Measurements from ENCODE around the gene NMNAT3.

The NMNAT3 gene

DNA sequence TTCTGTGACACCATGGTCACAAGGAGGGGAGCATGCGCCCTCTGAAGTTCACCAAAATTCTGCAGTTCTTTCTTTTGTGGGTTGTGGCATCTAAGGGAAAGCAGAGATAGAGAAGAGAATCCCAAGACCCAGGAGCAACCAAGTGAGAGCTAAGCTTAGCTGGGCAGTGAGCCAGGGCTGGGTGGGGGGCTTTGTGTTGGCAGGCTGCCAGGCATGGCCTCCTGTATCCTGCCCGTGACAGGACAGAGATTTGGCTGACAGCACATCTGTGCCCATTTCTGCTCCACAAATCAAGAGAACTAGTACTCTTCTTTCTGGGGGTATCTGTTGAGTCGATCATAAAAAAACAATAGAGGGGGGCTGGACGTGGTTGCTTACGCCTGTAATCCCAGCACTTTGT lies 66.2 kb downstream of the NMNAT3 start:
- TF ChIP-seq ZNF565 (CRISPR knock-in tag; conservative IDR thresholded peaks at IDR 0.05; ENCODE audit: low read depth), result no peak
- no peak for ATAC-seq

- no peak for ATAC-seq
- TF ChIP-seq, protein P1, sequence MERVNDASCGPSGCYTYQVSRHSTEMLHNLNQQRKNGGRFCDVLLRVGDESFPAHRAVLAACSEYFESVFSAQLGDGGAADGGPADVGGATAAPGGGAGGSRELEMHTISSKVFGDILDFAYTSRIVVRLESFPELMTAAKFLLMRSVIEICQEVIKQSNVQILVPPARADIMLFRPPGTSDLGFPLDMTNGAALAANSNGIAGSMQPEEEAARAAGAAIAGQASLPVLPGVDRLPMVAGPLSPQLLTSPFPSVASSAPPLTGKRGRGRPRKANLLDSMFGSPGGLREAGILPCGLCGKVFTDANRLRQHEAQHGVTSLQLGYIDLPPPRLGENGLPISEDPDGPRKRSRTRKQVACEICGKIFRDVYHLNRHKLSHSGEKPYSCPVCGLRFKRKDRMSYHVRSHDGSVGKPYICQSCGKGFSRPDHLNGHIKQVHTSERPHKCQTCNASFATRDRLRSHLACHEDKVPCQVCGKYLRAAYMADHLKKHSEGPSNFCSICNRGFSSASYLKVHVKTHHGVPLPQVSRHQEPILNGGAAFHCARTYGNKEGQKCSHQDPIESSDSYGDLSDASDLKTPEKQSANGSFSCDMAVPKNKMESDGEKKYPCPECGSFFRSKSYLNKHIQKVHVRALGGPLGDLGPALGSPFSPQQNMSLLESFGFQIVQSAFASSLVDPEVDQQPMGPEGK (CRISPR knock-in tag; IDR thresholded peaks at IDR 0.05; ENCODE audit: borderline replicate concordance), result no peak
- TF ChIP-seq TOX (CRISPR knock-in tag; IDR thresholded peaks at IDR 0.05; ENCODE audit: borderline replicate concordance), result no peak
- TF ChIP-seq ZNF70 (CRISPR knock-in tag; IDR thresholded peaks at IDR 0.05), result no peak
- TF ChIP-seq PPARA (CRISPR knock-in tag; IDR thresholded peaks at IDR 0.05; ENCODE audit: borderline replicate concordance), result no peak
- no peak for TF ChIP-seq SNAI2 (CRISPR knock-in tag; IDR thresholded peaks at IDR 0.05)
- TF ChIP-seq CSDC2 (CRISPR knock-in tag; IDR thresholded peaks at IDR 0.05), result no peak
- TF ChIP-seq, protein P2, sequence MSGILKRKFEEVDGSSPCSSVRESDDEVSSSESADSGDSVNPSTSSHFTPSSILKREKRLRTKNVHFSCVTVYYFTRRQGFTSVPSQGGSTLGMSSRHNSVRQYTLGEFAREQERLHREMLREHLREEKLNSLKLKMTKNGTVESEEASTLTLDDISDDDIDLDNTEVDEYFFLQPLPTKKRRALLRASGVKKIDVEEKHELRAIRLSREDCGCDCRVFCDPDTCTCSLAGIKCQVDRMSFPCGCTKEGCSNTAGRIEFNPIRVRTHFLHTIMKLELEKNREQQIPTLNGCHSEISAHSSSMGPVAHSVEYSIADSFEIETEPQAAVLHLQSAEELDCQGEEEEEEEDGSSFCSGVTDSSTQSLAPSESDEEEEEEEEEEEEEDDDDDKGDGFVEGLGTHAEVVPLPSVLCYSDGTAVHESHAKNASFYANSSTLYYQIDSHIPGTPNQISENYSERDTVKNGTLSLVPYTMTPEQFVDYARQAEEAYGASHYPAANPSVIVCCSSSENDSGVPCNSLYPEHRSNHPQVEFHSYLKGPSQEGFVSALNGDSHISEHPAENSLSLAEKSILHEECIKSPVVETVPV (CRISPR knock-in tag; IDR thresholded peaks at IDR 0.05), result no peak
- TF ChIP-seq ISL1 (CRISPR knock-in tag; IDR thresholded peaks at IDR 0.05), result no peak
- no peak for TF ChIP-seq GLIS3 (CRISPR knock-in tag; IDR thresholded peaks at IDR 0.05)
- TF ChIP-seq ZFP30 (CRISPR knock-in tag; IDR thresholded peaks at IDR 0.05), result no peak
- TF ChIP-seq, protein P3, sequence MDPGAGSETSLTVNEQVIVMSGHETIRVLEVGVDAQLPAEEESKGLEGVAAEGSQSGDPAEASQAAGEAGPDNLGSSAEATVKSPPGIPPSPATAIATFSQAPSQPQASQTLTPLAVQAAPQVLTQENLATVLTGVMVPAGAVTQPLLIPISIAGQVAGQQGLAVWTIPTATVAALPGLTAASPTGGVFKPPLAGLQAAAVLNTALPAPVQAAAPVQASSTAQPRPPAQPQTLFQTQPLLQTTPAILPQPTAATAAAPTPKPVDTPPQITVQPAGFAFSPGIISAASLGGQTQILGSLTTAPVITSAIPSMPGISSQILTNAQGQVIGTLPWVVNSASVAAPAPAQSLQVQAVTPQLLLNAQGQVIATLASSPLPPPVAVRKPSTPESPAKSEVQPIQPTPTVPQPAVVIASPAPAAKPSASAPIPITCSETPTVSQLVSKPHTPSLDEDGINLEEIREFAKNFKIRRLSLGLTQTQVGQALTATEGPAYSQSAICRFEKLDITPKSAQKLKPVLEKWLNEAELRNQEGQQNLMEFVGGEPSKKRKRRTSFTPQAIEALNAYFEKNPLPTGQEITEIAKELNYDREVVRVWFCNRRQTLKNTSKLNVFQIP (CRISPR knock-in tag; IDR thresholded peaks at IDR 0.05; ENCODE audit: borderline replicate concordance, low read depth), result no peak
- TF ChIP-seq OSR1 (CRISPR knock-in tag; IDR thresholded peaks at IDR 0.05), result no peak
- TF ChIP-seq ARNTL (CRISPR knock-in tag; IDR thresholded peaks at IDR 0.05; ENCODE audit: borderline replicate concordance, low read depth), result no peak
- TF ChIP-seq BACH2 (CRISPR knock-in tag; IDR thresholded peaks at IDR 0.05; ENCODE audit: borderline replicate concordance), result no peak
- TF ChIP-seq ZC3H10 (CRISPR knock-in tag; IDR thresholded peaks at IDR 0.05), result no peak
- no peak for TF ChIP-seq ESRRG (CRISPR knock-in tag; IDR thresholded peaks at IDR 0.05)
Measured at GRCh38 chr3:139610886-139611285, 66.9 kb downstream of the NMNAT3 start.

- no peak for ATAC-seq
- TF ChIP-seq ZFP30 (CRISPR knock-in tag; IDR thresholded peaks at IDR 0.05) (no peak), TSHZ2 (CRISPR knock-in tag; IDR thresholded peaks at IDR 0.05) (no peak), ZNF70 (CRISPR knock-in tag; IDR thresholded peaks at IDR 0.05) (no peak)
- TF ChIP-seq, protein P1 (CRISPR knock-in tag; IDR thresholded peaks at IDR 0.05; ENCODE audit: borderline replicate concordance), result no peak
Measured at GRCh38 chr3:139608924-139609323, 68.8 kb downstream of the NMNAT3 start.

DNA sequence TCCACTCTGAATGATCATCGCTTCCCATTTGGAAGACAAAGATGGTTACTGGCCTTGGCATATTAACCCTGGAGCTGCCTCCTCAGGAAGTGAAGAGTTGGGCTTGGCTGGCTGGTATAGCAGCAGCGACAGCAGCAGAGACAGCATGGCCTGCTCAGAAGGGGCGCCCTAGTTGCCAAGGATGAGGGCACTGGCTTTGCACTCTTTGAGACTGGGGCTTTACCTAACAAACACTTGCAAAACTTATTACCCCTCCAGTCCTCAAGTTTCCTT lies 69.7 kb downstream of the NMNAT3 start:
- ATAC-seq, result no peak
- no peak for TF ChIP-seq ZFP3 (CRISPR knock-in tag; IDR thresholded peaks at IDR 0.05)
- TF ChIP-seq, protein P3 (CRISPR knock-in tag; IDR thresholded peaks at IDR 0.05; ENCODE audit: borderline replicate concordance, low read depth), result no peak
- TF ChIP-seq CSDC2 (CRISPR knock-in tag; IDR thresholded peaks at IDR 0.05), result no peak
- TF ChIP-seq TCF4 (CRISPR knock-in tag; IDR thresholded peaks at IDR 0.05; ENCODE audit: borderline replicate concordance), result no peak
- no peak for TF ChIP-seq ZFP30 (CRISPR knock-in tag; IDR thresholded peaks at IDR 0.05)
- TF ChIP-seq OSR1 (CRISPR knock-in tag; IDR thresholded peaks at IDR 0.05), result no peak
- TF ChIP-seq BACH2 (CRISPR knock-in tag; IDR thresholded peaks at IDR 0.05; ENCODE audit: borderline replicate concordance), result no peak
- TF ChIP-seq ZNF565 (CRISPR knock-in tag; conservative IDR thresholded peaks at IDR 0.05; ENCODE audit: low read depth), result no peak
- TF ChIP-seq, protein P2 (CRISPR knock-in tag; IDR thresholded peaks at IDR 0.05), result no peak
- no peak for TF ChIP-seq SNAI2 (CRISPR knock-in tag; IDR thresholded peaks at IDR 0.05)

Data from SK-N-SH treated with all-trans-retinoic acid at 6 μM for 48 hours (cell line).